GM12865 (cell line): ENCODE results near the gene LPIN3.

Experiments used
- DNase-seq: peaks from one replicate; pipeline ENCODE4 v3.0.0; 2010; ENCODE audit warnings: low read depth
- H3K4me3 ChIP-seq: 2 replicates; pipeline ENCODE4 v1.5.1; 2011; ENCODE audit warnings: mild to moderate bottlenecking, low read depth, low read length, control low read depth
- TF ChIP-seq, protein P1 (sequence below): IDR thresholded peaks from 2 replicates; pipeline ENCODE4 v1.5.1; 2011; ENCODE audit warnings: low read length, control low read depth, low read depth, inconsistent platforms; ENCODE audit not compliant: insufficient read depth; ENCODE audit errors: missing control alignments

Gene LPIN3, protein sequence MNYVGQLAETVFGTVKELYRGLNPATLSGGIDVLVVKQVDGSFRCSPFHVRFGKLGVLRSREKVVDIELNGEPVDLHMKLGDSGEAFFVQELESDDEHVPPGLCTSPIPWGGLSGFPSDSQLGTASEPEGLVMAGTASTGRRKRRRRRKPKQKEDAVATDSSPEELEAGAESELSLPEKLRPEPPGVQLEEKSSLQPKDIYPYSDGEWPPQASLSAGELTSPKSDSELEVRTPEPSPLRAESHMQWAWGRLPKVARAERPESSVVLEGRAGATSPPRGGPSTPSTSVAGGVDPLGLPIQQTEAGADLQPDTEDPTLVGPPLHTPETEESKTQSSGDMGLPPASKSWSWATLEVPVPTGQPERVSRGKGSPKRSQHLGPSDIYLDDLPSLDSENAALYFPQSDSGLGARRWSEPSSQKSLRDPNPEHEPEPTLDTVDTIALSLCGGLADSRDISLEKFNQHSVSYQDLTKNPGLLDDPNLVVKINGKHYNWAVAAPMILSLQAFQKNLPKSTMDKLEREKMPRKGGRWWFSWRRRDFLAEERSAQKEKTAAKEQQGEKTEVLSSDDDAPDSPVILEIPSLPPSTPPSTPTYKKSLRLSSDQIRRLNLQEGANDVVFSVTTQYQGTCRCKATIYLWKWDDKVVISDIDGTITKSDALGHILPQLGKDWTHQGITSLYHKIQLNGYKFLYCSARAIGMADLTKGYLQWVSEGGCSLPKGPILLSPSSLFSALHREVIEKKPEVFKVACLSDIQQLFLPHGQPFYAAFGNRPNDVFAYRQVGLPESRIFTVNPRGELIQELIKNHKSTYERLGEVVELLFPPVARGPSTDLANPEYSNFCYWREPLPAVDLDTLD

DNA sequence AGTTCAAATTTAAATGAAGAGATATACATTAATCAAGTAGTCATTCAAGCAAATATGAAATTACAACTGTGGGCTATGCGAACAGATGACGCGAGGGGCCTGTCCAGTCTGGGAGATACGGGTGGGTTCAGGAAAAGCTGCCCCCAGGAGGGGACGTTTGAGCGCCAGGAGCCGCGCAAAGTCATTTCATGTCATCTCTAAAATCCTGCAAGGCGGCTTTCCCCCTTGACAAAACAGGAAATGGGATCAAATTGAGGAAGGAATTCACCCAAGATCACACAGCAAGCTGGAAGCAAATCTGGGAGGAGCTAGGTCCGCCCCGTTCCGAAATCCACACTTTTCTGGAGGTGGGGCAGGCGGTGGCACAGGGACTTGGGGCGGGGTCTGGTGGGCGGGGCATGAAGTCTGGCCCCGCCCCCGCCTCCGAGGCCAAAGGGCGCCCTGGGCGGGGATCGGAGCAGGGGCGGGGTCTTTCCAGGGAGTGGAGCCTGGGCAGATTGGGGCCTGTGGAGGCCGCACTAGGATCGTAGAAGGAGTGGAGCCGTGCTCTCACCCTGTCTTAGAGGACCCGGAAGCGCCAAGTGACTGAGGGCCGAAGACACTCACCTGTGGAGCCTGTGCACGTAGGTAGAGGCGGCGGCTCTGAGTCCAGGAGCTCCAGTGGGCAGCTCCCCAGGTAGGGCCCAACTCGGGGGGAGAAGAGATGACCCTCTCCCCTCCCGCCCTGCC is at the start of gene LPIN3:
Gene LPIN3, plus strand, starts transcription at position 495 of the 729 bp plus-strand sequence. CDS start 4,983 bp downstream, outside the sequence.
- peak within 1 kb of the TSS; percentile 23 for H3K4me3 ChIP-seq
- DNase-seq: peak; percentile 57
- TF ChIP-seq, protein P1, sequence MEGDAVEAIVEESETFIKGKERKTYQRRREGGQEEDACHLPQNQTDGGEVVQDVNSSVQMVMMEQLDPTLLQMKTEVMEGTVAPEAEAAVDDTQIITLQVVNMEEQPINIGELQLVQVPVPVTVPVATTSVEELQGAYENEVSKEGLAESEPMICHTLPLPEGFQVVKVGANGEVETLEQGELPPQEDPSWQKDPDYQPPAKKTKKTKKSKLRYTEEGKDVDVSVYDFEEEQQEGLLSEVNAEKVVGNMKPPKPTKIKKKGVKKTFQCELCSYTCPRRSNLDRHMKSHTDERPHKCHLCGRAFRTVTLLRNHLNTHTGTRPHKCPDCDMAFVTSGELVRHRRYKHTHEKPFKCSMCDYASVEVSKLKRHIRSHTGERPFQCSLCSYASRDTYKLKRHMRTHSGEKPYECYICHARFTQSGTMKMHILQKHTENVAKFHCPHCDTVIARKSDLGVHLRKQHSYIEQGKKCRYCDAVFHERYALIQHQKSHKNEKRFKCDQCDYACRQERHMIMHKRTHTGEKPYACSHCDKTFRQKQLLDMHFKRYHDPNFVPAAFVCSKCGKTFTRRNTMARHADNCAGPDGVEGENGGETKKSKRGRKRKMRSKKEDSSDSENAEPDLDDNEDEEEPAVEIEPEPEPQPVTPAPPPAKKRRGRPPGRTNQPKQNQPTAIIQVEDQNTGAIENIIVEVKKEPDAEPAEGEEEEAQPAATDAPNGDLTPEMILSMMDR: no peak

DNA sequence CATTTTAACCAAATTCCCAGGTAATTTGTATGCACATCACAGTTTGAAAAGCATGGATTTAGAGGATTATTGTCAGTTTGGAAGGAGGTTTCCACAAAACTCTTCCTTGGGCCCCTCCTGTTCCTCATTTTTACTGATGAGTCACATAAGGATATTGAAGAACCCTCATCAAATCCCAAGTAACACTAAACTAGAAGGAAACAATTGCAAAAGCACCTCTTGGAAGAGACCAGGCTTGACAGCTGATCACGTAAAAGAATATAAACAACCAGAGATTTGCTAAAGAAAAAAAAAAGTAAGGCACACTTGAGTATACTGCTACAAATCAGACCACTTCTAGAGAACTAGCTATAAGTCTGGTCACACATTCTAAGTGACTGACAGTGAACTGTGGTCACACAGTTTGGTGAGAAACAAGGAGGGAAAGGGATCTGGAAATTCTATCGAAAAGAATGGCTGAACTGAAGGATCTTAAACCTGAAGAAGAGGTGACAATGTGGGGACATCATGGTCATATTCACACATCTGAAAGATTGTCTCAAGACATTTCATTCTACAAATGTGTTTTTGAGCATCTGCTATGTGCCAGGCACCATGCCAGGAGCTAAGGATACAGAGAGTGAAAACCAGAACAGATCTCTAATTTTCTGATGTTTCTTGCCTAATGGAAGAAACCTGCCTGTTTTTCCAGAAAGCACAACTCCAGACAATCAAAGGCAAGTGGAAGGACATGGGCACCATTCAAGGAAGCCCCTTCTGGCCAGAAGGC is 47.2 kb upstream of the LPIN3 start:
- TF ChIP-seq, protein P1: no peak
- no peak overlapping the region for H3K4me3 ChIP-seq
- no peak for DNase-seq

DNA sequence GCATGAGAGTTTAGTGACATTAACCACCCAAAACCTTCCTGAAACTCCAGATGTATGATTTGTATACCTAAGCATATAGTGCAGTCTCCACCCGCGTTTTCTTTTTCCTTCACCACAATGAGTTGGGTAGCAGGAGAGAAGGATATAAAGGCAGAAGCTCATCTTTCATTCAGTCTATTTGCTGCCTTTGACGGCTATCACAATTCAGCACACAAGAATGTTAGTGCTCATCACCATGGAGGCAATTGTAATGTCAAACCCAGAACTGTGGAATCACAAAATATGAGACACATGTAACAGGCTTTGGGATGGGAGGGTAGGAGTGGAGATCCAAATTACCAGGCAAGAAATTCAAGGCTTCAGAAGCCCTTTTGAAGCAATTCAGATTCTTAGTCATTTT is 40.7 kb upstream of the LPIN3 start:
- TF ChIP-seq, protein P1: no peak
- no peak for DNase-seq
- no peak overlapping the region for H3K4me3 ChIP-seq

DNA sequence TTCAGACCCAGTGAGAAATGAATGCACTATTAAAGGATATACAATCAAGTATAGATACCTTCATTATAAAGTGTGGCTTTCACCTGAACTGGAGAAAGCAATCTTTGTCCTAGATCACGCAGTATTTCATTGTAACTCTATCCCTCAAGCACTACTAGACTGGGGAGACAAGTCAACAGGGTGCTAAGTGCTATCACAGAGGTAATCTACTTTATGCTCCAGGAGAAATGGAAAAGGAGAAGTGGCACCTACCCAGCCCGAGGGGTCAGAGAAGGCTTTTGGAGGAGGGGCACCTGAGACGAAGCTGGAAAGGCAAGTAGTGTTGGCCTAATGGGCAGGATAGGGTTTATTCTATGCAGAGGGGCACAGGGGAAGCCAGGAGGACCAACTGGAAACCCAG is 40.2 kb upstream of the LPIN3 start:
- TF ChIP-seq, protein P1: no peak
- DNase-seq: no peak
- no peak overlapping the region for H3K4me3 ChIP-seq

DNA sequence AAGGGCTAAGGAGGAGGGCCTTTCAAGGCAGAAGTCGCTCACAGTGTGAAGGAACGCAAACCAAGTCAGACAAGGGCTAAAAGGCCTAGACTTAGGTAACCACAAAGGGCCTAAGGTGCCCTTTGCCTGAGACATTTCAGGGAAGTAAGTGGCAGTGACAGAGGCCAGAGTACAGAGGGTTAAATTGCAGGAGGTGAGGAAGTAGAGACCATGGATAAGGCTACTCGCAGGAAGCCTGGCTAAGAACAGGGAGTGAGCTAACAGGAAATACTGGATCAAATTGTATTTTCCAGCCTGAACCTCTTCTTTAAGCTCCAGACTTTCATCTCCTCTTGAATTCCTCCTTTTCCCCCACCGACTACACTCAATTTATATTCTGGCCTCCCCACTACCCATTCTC is 39.7 kb upstream of the LPIN3 start:
- no peak overlapping the region for H3K4me3 ChIP-seq
- no peak for DNase-seq
- TF ChIP-seq, protein P1: no peak

DNA sequence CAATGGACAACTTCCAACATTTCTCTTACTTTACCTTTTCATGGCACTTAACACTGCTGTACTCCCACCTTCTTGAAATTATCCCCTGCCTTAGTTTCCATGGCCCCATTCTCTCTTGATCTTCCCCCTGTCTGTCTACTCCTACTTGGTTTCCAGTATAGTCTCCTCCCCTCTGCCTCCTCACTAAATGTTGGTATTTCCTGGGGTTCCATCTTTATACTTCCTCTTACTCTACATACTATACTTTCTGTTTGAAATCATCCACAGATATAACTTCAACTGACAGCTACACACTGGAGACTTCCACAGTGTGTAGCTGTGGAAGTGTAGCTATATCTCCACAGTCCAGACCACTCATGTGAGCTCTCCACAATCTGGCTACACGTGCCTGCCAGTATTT is 36.6 kb upstream of the LPIN3 start:
- TF ChIP-seq, protein P1: no peak
- no peak overlapping the region for H3K4me3 ChIP-seq
- no peak for DNase-seq
